NB4 (cell line): Measurements from ENCODE around the gene EPHB1.

Experiments
- DNase-seq: peaks from one replicate; pipeline ENCODE4 v3.0.0; 2010; ENCODE audit warnings: low read depth
- H3K4me3 ChIP-seq: one replicate; pipeline ENCODE4 v1.5.1; 2011; ENCODE audit warnings: mild to moderate bottlenecking, low read depth, low read length, moderate library complexity
- CTCF ChIP-seq: IDR thresholded peaks from one replicate; pipeline ENCODE4 v1.5.1; 2012; ENCODE audit warnings: low read depth, low read length
- MAX ChIP-seq: IDR thresholded peaks from 2 replicates; pipeline ENCODE4 v1.6.1; 2011; ENCODE audit warnings: low read depth, low read length
- MYC ChIP-seq: IDR thresholded peaks from 2 replicates; pipeline ENCODE4 v1.6.1; 2011; ENCODE audit warnings: low read depth, low read length
- POLR2A ChIP-seq: IDR thresholded peaks from 2 replicates; pipeline ENCODE4 v1.6.1; 2011; ENCODE audit warnings: mild to moderate bottlenecking; ENCODE audit not compliant: insufficient read length; ENCODE audit errors: extremely low read depth

EPHB1 gene

GRCh38 chr3:134922101-134922500 lies 127.0 kb downstream of the EPHB1 start:
- no peak overlapping the region for H3K4me3 ChIP-seq
- TF ChIP-seq CTCF: no peak
- TF ChIP-seq MYC: no peak
- TF ChIP-seq MAX: no peak
- DNase-seq: no peak

- TF ChIP-seq MYC: no peak
- TF ChIP-seq MAX: no peak
- TF ChIP-seq CTCF: no peak
- no peak for TF ChIP-seq POLR2A
- DNase-seq: no peak
- no peak overlapping the region for H3K4me3 ChIP-seq
These were observed 127.8 kb downstream of the EPHB1 start for GRCh38 chr3:134922866-134923265.

- no peak overlapping the region for H3K4me3 ChIP-seq
- DNase-seq: no peak
- TF ChIP-seq CTCF: no peak
- no peak for TF ChIP-seq MYC
- no peak for TF ChIP-seq MAX
- TF ChIP-seq POLR2A: no peak
These were observed 128.2 kb downstream of the EPHB1 start for GRCh38 chr3:134923286-134923685.

- TF ChIP-seq MAX: no peak
- TF ChIP-seq MYC: no peak
- no peak for TF ChIP-seq CTCF
- no peak for TF ChIP-seq POLR2A
- no peak overlapping the region for H3K4me3 ChIP-seq
- no peak for DNase-seq
These were observed 132.5 kb downstream of the EPHB1 start for GRCh38 chr3:134927599-134927998.

- TF ChIP-seq MAX (no peak), POLR2A (no peak), CTCF (no peak), MYC (no peak)
- H3K4me3 ChIP-seq: no peak overlapping the region
- DNase-seq: no peak
These were observed 133.3 kb downstream of the EPHB1 start for GRCh38 chr3:134928392-134928791.

- TF ChIP-seq MYC (no peak), CTCF (no peak), POLR2A (no peak), MAX (no peak)
- no peak for DNase-seq
- H3K4me3 ChIP-seq: no peak overlapping the region
These were observed 133.8 kb downstream of the EPHB1 start for GRCh38 chr3:134928819-134929218.
